ENCODE results near the gene ALDH1B1. TPM values are rescaled to one million over a fixed set of nuclear protein-coding genes. Genes with fewer than 3 reads are reported as not detected.

ALDH1B1 gene
- total RNA-seq = 15.8 and 17.0 TPM in 2 replicates

DNA sequence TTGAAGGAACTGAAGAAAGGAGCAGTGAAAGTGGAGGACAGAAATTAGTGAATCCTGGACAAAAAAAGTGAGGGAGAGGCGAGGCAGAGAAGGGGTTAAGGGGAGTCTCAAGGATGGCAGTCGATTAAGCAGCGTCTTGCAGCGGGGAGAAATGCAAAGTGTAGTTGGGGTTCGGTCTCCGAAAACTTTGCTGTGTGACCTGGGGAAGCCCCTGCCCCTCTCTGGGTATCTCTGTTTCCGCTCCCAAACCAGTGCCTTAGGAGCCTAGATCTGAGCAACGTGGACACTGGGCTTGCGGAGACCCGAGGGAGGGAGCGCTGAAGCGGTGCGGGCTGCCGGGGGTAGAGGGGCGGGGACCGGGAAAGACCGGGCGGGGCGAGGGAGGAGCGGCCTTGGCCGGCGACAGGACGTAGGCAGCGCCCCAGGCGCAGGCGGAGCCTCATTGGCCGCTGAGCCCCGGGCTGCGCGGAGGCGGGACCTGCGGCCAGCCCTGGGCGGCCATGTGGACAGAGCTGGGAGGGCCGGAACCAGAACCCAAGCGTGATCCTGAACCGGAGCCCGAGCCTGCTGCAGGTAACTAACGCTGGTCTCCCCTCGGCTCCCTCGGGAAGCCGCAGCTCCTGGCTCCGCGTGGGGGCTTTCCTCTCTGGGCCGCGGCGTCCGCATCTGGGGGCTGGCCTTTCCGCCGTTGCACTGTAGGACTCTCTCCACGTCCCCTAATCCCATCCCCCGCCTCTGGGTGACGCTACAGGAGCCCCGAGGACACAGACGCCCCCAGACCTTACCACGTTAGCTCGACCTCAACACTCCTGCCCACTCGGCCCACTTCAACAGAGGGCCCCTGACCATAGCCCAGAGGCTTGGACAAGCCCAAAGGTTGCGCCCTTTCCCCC, at the start of gene ALDH1B1:
TSS of gene ALDH1B1 (plus strand) at position 468 of the 893 bp plus-strand sequence. CDS start 3,047 bp downstream, outside the sequence.

DNA sequence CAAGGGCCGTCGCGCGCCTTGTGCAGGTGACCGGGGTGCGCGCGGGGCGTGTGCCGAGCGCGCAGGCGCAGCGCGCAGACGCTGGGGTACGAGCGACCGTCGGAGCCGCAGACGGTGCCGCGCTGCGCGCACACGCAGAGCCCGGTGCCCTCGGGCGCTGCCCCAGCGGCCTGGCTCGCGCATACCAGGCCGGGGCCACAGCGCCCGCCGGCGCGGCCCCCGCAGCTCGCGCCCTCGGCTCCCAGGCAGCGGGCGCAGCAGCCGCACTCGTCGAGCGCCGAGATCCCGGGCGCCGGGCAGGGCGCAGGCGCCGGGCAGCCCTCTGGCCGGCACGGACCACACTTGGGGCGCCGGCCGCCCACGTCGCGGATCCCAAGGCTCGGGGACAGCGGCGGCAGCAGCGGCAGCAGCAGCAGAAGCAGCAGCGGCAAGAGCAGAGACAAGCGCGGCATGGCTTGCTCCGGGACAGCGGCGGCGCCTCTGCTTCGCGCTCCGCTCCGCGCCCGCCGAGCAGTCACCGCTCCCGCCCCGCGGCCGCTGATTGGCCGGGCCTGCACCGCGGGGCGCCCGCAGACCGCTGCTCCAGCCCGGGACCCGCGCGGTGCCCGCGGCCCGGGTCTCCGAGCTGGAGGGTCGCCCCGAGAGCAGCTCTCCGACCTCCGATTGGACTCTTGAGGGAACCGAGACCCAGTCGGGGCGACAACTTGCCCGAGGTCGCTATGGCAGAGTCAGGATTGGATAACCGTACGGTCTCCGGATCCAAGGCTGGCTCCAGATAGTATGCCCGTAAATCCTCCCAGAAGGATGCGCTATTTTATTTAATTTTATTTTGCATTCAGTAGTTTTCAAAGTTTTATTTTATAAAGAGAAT, 31.7 kb downstream of the ALDH1B1 start, which contains the start of gene IGFBPL1:
TSS of gene IGFBPL1 (minus strand) at position 482 of the 871 bp plus-strand sequence. CDS start at position 452, 30 bp downstream.

Other genes with a start within 250 kb of the ALDH1B1 start
- gene IGFBPL1, start 31.8 kb downstream of the ALDH1B1 start, total RNA-seq = 0.22 TPM in 1 of 2 replicates, not detected in the other
- not detected in 2 replicates for gene ANKRD18A, start 227.9 kb downstream of the ALDH1B1 start, total RNA-seq

All from articular chondrocyte of knee joint (primary cell).